CD14-positive monocyte (primary cell): ENCODE results near the gene THSD8. TPM values are rescaled to one million over a fixed set of nuclear protein-coding genes. Genes with fewer than 3 reads are reported as not detected.

Source experiments
- DNase-seq, 3 donors: peaks; one replicate each; pipeline ENCODE4 v3.0.0-alpha.2; 2011 to 2022
- H2AFZ ChIP-seq: 2 replicates; pipeline ENCODE4 v1.6.0; 2012; ENCODE audit warnings: mild to moderate bottlenecking, low read depth, low read length, inconsistent platforms; ENCODE audit not compliant: insufficient read depth, poor library complexity, severe bottlenecking
- H3K27ac ChIP-seq, 2 donors: 1 replicate in 1 of 2; 2 replicates in 1 of 2; pipeline ENCODE4 v1.5.1; 2012 to 2013; ENCODE audit warnings: low read length in 2 of 2, control low read depth in 1 of 2, inconsistent platforms in 1 of 2, low read depth in 1 of 2, mild to moderate bottlenecking in 1 of 2
- H3K27me3 ChIP-seq, 2 donors: one replicate each; pipeline versions ENCODE4 v1.6.0 to v1.6.1; 2011 to 2013; ENCODE audit warnings: low read length in 2 of 2; ENCODE audit not compliant: control insufficient read depth in 2 of 2, insufficient read depth in 2 of 2
- H3K36me3 ChIP-seq, 2 donors: replicated peaks in 1 of 2; 1 replicate in 1 of 2; 2 replicates in 1 of 2; pipeline versions ENCODE4 v1.5.1 to v1.6.1; 2012 to 2013; ENCODE audit warnings: low read length in 2 of 2, control low read depth in 1 of 2, inconsistent platforms in 1 of 2, mild to moderate bottlenecking in 1 of 2; ENCODE audit not compliant: insufficient read depth in 2 of 2, control insufficient read depth in 1 of 2
- H3K4me1 ChIP-seq, 2 donors: 1 replicate in 1 of 2; 2 replicates in 1 of 2; pipeline versions ENCODE4 v1.5.1 to v1.6.1; 2012 to 2013; ENCODE audit warnings: low read length in 2 of 2, control low read depth in 1 of 2, inconsistent platforms in 1 of 2, mild to moderate bottlenecking in 1 of 2, moderate library complexity in 1 of 2; ENCODE audit not compliant: insufficient read depth in 2 of 2, control insufficient read depth in 1 of 2
- H3K4me2 ChIP-seq: replicated peaks from 2 replicates; pipeline ENCODE3; 2012; ENCODE audit warnings: low read length, moderate library complexity, mild to moderate bottlenecking; ENCODE audit not compliant: poor library complexity, severe bottlenecking; ENCODE audit errors: extremely low read depth
- H3K4me3 ChIP-seq, 3 experiments: fragments of 200-600 bp in 1 of 3; sonication (generic) in 1 of 3; replicated peaks in 1 of 3; 1 replicate in 2 of 3; 2 replicates in 1 of 3; pipeline ENCODE4 v1.5.1; 2011 to 2013; ENCODE audit warnings: low read length in 3 of 3, mild to moderate bottlenecking in 3 of 3, control low read depth in 2 of 3, low read depth in 2 of 3, inconsistent platforms in 1 of 3, moderate library complexity in 1 of 3
- H3K79me2 ChIP-seq: 2 replicates; pipeline ENCODE4 v1.6.0; 2012; ENCODE audit warnings: mild to moderate bottlenecking, control low read depth, inconsistent platforms, low read length, moderate library complexity; ENCODE audit not compliant: insufficient read depth
- H3K9ac ChIP-seq: 2 replicates; pipeline ENCODE4 v1.6.0; 2017; ENCODE audit warnings: low read length, mild to moderate bottlenecking; ENCODE audit not compliant: insufficient read depth, poor library complexity, severe bottlenecking
- H3K9me3 ChIP-seq, 2 donors: replicated peaks in 1 of 2; 1 replicate in 1 of 2; 2 replicates in 1 of 2; pipeline versions ENCODE4 v1.5.1 to v1.6.1; 2012 to 2013; ENCODE audit warnings: low read length in 2 of 2, control low read depth in 1 of 2; ENCODE audit not compliant: control insufficient read depth in 1 of 2, insufficient read depth in 1 of 2
- H4K20me1 ChIP-seq: 2 replicates; pipeline ENCODE4 v1.6.0; 2012; ENCODE audit warnings: mild to moderate bottlenecking, low read length, control low read depth, moderate library complexity; ENCODE audit not compliant: insufficient read depth
- H3K27ac Mint-ChIP-seq, 7 donors: one replicate each; pipeline ENCODE4 v1.8.0; 2020; ENCODE audit warnings: mild to moderate bottlenecking in 7 of 7, mixed read lengths in 7 of 7, moderate library complexity in 6 of 7, inconsistent platforms in 2 of 7
- H3K27me3 Mint-ChIP-seq, 3 donors: one replicate each; pipeline ENCODE4 v1.8.0; 2021 to 2022; ENCODE audit warnings: low read depth in 3 of 3, mild to moderate bottlenecking in 3 of 3, mixed read lengths in 3 of 3, moderate library complexity in 3 of 3, inconsistent platforms in 1 of 3
- H3K36me3 Mint-ChIP-seq, 2 donors: one replicate each; pipeline ENCODE4 v1.8.0; 2020; ENCODE audit warnings: mixed read lengths in 2 of 2, inconsistent platforms in 1 of 2, mild to moderate bottlenecking in 1 of 2
- H3K4me1 Mint-ChIP-seq: one replicate; pipeline ENCODE4 v1.8.0; 2020; ENCODE audit warnings: mild to moderate bottlenecking, mixed read lengths
- H3K4me3 Mint-ChIP-seq, 2 donors: one replicate each; pipeline ENCODE4 v1.8.0; 2020; ENCODE audit warnings: mild to moderate bottlenecking in 2 of 2, mixed read lengths in 2 of 2, moderate library complexity in 1 of 2
- H3K9me3 Mint-ChIP-seq, 7 donors: one replicate each; pipeline ENCODE4 v1.8.0; 2020 to 2022; ENCODE audit warnings: mixed read lengths in 7 of 7, mild to moderate bottlenecking in 6 of 7, moderate library complexity in 6 of 7, inconsistent platforms in 2 of 7
- WGBS: methylation state at CpG from one replicate; pipeline ENCODE4 v1.1.5; 2013; ENCODE audit warnings: missing lambda C conversion rate; ENCODE audit not compliant: insufficient coverage; 5-methylcytosine and 5-hydroxymethylcytosine counted together
- intact Hi-C, 2 donors: fragments of 100-400 bp; cut with micrococcal nuclease; formaldehyde crosslinking; loops; one replicate each; pipeline versions ENCODE4 v1.15.0 to v1.15.1; 2023
- polyA plus RNA-seq, 3 donors: library from polyadenylated mRNA; depleted of rRNA in 1 of 3; unstranded in 2 of 3; stranded (reverse) in 1 of 3; fragments of 300-500 nt in 2 of 3; fragments of >200 nt in 1 of 3; fragmentation: Illumina TruSeq in 2 of 3; gene quantifications; 1 replicate in 2 of 3; 2 replicates in 1 of 3; pipeline ENCODE4 v1.2.3, GENCODE V29; 2012 to 2021
- TF ChIP-seq, protein P1 (sequence below): fragments of 200-600 bp; IDR thresholded peaks from one replicate; pipeline ENCODE4 v1.8.0; 2022; ENCODE audit warnings: antibody characterized with exemption, mild to moderate bottlenecking

THSD8 gene
- polyA plus RNA-seq, 3 donors: 4.0 TPM; not detected in 2

DNA sequence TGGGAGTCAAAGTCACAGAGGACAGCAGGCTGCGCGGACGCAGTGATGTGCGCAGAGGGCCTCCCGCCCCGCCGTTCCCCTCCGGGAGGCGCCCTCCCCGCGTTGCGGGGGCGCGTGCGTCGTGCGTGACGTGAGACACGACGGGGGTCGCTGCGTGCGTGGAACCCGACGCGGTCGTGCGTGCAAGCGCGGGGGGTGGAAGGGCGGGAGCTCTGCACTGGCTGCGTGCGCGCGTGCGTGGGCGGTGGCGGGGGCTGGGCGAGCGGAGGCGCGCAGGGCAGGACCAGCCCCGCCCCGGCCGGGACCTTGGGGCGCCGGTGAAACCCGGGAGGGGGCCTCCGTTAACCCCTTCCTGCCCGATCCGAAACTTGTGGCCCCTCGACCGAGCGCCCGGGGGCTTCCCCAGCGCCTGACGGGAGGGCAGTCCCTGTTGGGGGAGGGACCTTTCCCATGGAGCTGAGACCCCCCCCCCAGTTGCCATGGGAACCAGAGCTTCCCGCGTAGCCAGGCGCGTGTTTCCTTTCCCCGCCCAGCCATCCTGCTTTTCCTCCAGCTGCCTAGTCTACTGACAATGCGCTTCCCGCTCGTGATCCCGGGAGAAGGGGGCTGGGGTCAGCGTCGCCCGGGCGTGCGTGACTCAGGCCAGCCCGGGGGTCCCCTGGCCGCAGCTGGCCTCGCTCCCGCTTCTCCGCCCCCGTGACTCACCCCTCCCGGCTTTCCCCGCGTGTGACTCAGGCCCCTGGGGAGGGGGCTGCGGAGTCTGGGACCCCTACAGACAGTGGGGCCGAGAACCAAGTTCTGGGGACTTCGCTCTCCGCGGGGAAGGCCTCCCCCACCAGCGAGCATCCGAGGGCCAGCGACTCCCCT, 19.2 kb upstream of the THSD8 start:
- H3K27ac Mint-ChIP-seq: peak overlapping the region in 2 of 7 donors; percentile 96 to 99

DNA sequence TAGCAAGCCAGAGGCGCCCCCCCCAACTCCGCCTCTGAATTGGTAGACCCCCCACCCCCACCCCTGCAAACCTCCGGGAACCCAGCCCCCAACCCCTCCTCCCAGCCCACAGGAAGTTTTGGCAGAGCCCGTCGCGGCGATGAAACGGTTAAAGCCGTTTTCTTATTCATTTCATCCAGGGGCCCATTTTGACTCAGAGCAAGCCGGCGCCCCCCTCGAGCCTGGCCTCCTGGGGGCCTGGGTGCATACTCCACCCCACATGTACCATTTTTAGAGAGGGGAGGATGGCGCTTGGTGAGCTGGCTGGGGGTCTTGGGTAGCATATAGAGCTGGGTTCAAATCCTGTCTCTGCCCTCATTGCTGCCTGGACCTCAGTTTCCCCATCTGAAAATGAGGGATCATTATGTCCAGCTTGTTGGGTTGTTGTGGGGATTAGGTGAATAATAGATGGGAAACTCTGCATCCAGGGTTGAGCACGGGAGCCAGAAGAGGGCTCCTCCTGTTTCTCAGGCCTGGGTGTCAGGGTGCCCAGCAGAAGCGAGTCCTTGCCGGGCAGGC, 18.5 kb upstream of the THSD8 start:
- no peak for DNase-seq
- H4K20me1 ChIP-seq: no peaks in the 10 kb centered on the region
- Mint-ChIP-seq H3K9me3 (no peaks in the 10 kb centered on the region), H3K27me3 (peaks cover 0 to 6% (median 3%) of the 10 kb centered on the region in 3 donors), H3K36me3 (no peaks in the 10 kb centered on the region), H3K4me3 (peak overlapping the region; percentile 86 to 88), H3K27ac (no peak overlapping the region), H3K4me1 (peaks cover 48% of the 10 kb centered on the region)
- H3K36me3 ChIP-seq: no peaks in the 10 kb centered on the region
- peaks cover 32% of the 10 kb centered on the region for H3K79me2 ChIP-seq
- peak overlapping the region; percentile 95 to 100 for H3K27ac ChIP-seq
- no peak overlapping the region for H2AFZ ChIP-seq
- H3K4me1 ChIP-seq: peaks cover 87 to 91% of the 10 kb centered on the region in 2 donors
- H3K9ac ChIP-seq: peak overlapping the region; percentile 94
- H3K4me3 ChIP-seq: peak overlapping the region; percentile 7 to 100 (median 59)
- H3K27me3 ChIP-seq: no peaks in the 10 kb centered on the region
- no peaks in the 10 kb centered on the region for H3K9me3 ChIP-seq
- TF ChIP-seq, protein P1, sequence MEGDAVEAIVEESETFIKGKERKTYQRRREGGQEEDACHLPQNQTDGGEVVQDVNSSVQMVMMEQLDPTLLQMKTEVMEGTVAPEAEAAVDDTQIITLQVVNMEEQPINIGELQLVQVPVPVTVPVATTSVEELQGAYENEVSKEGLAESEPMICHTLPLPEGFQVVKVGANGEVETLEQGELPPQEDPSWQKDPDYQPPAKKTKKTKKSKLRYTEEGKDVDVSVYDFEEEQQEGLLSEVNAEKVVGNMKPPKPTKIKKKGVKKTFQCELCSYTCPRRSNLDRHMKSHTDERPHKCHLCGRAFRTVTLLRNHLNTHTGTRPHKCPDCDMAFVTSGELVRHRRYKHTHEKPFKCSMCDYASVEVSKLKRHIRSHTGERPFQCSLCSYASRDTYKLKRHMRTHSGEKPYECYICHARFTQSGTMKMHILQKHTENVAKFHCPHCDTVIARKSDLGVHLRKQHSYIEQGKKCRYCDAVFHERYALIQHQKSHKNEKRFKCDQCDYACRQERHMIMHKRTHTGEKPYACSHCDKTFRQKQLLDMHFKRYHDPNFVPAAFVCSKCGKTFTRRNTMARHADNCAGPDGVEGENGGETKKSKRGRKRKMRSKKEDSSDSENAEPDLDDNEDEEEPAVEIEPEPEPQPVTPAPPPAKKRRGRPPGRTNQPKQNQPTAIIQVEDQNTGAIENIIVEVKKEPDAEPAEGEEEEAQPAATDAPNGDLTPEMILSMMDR: no peak
- 23% methylated on average over 4 of the region's 16 CpGs for WGBS
- peak overlapping the region; percentile 76 for H3K4me2 ChIP-seq
- intact Hi-C loops: loop anchor here (10.0 kb wide), 1 partner anchor 1061 kb away; no protein-coding TSS in a partner anchor

More for the DNA sequence above, 19.2 kb upstream of the THSD8 start:
- no peaks in the 10 kb centered on the region for H4K20me1 ChIP-seq
- H3K4me3 ChIP-seq: peak overlapping the region; percentile 31 to 100 (median 59)
- no peaks in the 10 kb centered on the region for H3K36me3 ChIP-seq
- no peaks in the 10 kb centered on the region for H3K36me3 Mint-ChIP-seq
- peaks cover 80 to 89% of the 10 kb centered on the region in 2 donors for H3K4me1 ChIP-seq
- H3K79me2 ChIP-seq: peaks cover 32% of the 10 kb centered on the region
- H3K9me3 ChIP-seq: no peaks in the 10 kb centered on the region
- DNase-seq: peak; percentile 85 to 97 (median 90)
- intact Hi-C loops: loop anchor here (1.0 to 10.0 kb wide), 2 partner anchors 9 to 1062 kb away; partner anchors contain the start of gene JUNB (in 1 of the 2)
- peaks cover 0 to 7% (median 3%) of the 10 kb centered on the region in 3 donors for H3K27me3 Mint-ChIP-seq
- peaks cover 42% of the 10 kb centered on the region for H3K4me1 Mint-ChIP-seq
- no peak overlapping the region for H2AFZ ChIP-seq
- no peaks in the 10 kb centered on the region for H3K9me3 Mint-ChIP-seq
- peak overlapping the region; percentile 76 for H3K4me2 ChIP-seq
- H3K9ac ChIP-seq: peak overlapping the region; percentile 94
- H3K27ac ChIP-seq: peak overlapping the region; percentile 95 to 100
- H3K4me3 Mint-ChIP-seq: peak overlapping the region; percentile 88 to 91
- TF ChIP-seq, protein P1: no peak
- WGBS: under 1% methylated on average over 79 of the region's 88 CpGs
- no peaks in the 10 kb centered on the region for H3K27me3 ChIP-seq
